ENCODE data around the gene FUOM. TPM values are rescaled to one million over a fixed set of nuclear protein-coding genes. Genes with fewer than 3 reads are reported as not detected.

Gene FUOM
- total and polyA plus RNA-seq, 2 of the 8 experiments (the other 6 are each of a cell fraction or from before 2014, with no cell fraction given), result 22.0 to 30.4 TPM

GRCh38 chr10:133318494-133319127 is 39.2 kb downstream of the FUOM start (continued):
- TF ChIP-seq POLR2A (IDR thresholded peaks at IDR 0.05; ENCODE audit: control extremely low read depth in 1 of 2, low read depth in 2 of 2, low read length in 2 of 2) (peak in 1 of 2 experiments; percentile 58; a peak in 1 of 3 replicates), JUN (IDR thresholded peaks at IDR 0.05; ENCODE audit: low read depth, low read length) (no peak), CTBP2 (IDR thresholded peaks at IDR 0.05; ENCODE audit: borderline replicate concordance, insufficient read depth, insufficient read length, low read length) (no peak), RBBP5 (IDR thresholded peaks at IDR 0.05; ENCODE audit: borderline replicate concordance, low read depth, low read length) (no peak), PHF8 (conservative IDR thresholded peaks at IDR 0.05; ENCODE audit: low read depth, low read length) (peak; percentile 60; the same call in 1 of the 2 replicates), RXRA (IDR thresholded peaks at IDR 0.05; ENCODE audit: insufficient read depth, low read depth, low read length) (no peak), NRF1 (IDR thresholded peaks at IDR 0.05; ENCODE audit: low read depth, low read length) (no peak), CEBPB (IDR thresholded peaks at IDR 0.05; ENCODE audit: low read depth, low read length) (no peak), POLR2AphosphoS5 (IDR thresholded peaks at IDR 0.05; ENCODE audit: low read depth, low read length) (no peak), MAFK (IDR thresholded peaks at IDR 0.05; ENCODE audit: low read depth, low read length) (no peak), CBX5 (IDR thresholded peaks at IDR 0.05; ENCODE audit: low read depth, low read length) (no peak), BACH1 (IDR thresholded peaks at IDR 0.05; ENCODE audit: low read length) (peak; percentile 84), SIN3A (conservative IDR thresholded peaks at IDR 0.05 in 1 of 2, IDR thresholded peaks at IDR 0.05 in 1 of 2; ENCODE audit: low read depth in 1 of 2, low read length in 2 of 2) (peak in 1 of 2 experiments; percentile 70; a peak in 1 of 4 replicates), EP300 (IDR thresholded peaks at IDR 0.05; ENCODE audit: borderline replicate concordance in 1 of 2, low read depth in 2 of 2, low read length in 2 of 2) (no peak), POU5F1 (IDR thresholded peaks at IDR 0.05; ENCODE audit: low read depth, low read length) (no peak), BCL11A (IDR thresholded peaks at IDR 0.05; ENCODE audit: low read depth in 2 of 2, low read length in 2 of 2) (no peak), RFX5 (IDR thresholded peaks at IDR 0.05; ENCODE audit: borderline replicate concordance, low read depth, low read length) (no peak), SIRT6 (IDR thresholded peaks at IDR 0.05; ENCODE audit: low read length) (no peak), SUZ12 (IDR thresholded peaks at IDR 0.05; ENCODE audit: low read length) (no peak), BRCA1 (IDR thresholded peaks at IDR 0.05; ENCODE audit: low read depth, low read length) (no peak), FOSL1 (IDR thresholded peaks at IDR 0.05; ENCODE audit: insufficient read depth, low read depth, low read length) (no peak)
- TF ChIP-seq, protein P1, sequence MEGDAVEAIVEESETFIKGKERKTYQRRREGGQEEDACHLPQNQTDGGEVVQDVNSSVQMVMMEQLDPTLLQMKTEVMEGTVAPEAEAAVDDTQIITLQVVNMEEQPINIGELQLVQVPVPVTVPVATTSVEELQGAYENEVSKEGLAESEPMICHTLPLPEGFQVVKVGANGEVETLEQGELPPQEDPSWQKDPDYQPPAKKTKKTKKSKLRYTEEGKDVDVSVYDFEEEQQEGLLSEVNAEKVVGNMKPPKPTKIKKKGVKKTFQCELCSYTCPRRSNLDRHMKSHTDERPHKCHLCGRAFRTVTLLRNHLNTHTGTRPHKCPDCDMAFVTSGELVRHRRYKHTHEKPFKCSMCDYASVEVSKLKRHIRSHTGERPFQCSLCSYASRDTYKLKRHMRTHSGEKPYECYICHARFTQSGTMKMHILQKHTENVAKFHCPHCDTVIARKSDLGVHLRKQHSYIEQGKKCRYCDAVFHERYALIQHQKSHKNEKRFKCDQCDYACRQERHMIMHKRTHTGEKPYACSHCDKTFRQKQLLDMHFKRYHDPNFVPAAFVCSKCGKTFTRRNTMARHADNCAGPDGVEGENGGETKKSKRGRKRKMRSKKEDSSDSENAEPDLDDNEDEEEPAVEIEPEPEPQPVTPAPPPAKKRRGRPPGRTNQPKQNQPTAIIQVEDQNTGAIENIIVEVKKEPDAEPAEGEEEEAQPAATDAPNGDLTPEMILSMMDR (IDR thresholded peaks at IDR 0.05; ENCODE audit: control extremely low read depth in 1 of 3, insufficient read depth in 1 of 3, low read depth in 1 of 3, low read length in 3 of 3), result peak; percentile 85 to 96 (median 91)
